ENCODE measurements around the gene RBMS1.

DNA sequence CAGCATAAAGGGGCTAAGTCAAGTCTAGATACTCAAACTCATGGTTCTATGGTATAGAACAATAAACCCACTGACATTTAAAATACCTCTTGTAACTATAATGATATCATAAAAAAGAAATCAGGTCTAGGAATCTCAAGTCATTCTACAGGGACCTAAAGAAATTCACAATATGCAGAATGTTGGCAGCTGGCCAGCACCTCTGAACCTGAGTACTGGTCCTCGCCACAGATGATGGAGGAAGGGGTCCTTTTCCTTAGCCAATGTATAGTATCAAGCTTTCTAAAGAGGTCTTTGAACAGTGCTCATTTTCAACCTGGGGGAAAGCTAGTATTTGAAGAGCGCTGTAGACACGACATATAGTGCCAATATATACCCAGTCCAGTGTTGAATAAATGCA is 185.1 kb downstream of the RBMS1 start:
- TF ChIP-seq, protein P1, sequence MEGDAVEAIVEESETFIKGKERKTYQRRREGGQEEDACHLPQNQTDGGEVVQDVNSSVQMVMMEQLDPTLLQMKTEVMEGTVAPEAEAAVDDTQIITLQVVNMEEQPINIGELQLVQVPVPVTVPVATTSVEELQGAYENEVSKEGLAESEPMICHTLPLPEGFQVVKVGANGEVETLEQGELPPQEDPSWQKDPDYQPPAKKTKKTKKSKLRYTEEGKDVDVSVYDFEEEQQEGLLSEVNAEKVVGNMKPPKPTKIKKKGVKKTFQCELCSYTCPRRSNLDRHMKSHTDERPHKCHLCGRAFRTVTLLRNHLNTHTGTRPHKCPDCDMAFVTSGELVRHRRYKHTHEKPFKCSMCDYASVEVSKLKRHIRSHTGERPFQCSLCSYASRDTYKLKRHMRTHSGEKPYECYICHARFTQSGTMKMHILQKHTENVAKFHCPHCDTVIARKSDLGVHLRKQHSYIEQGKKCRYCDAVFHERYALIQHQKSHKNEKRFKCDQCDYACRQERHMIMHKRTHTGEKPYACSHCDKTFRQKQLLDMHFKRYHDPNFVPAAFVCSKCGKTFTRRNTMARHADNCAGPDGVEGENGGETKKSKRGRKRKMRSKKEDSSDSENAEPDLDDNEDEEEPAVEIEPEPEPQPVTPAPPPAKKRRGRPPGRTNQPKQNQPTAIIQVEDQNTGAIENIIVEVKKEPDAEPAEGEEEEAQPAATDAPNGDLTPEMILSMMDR (IDR thresholded peaks at IDR 0.05) = no peak
- no peak for TF ChIP-seq EZH2 (IDR thresholded peaks at IDR 0.05; ENCODE audit: borderline replicate concordance, insufficient read depth, low read depth, low read length, poor library complexity, severe bottlenecking)
